Renal pelvis (tissue), 4 donors: Measurements from ENCODE around the gene TM9SF4. TPM values are rescaled to one million over a fixed set of nuclear protein-coding genes. Genes with fewer than 3 reads are reported as not detected.
A peak's percentile ranks its signal among the peaks of the same experiment; 100 is the strongest.
"Not testable (repeated sequence)": the region's sequence is repeated elsewhere in the genome, so short reads cannot be mapped to it uniquely, and the experiment has no call there.

Experiments used
- DNase-seq: peaks from one replicate; pipeline ENCODE4 v3.0.0-alpha.2; 2013
- polyA plus RNA-seq, 3 donors: library from polyadenylated mRNA; unstranded; fragments of 120-200 nt; gene quantifications; one replicate each; pipeline ENCODE4 v1.2.1, GENCODE V29; 2013; ENCODE audit not compliant: insufficient read length in 3 of 3

TM9SF4 gene
- polyA plus RNA-seq, 3 donors, result 66.6 to 73.9 (median 71.9) TPM

DNA sequence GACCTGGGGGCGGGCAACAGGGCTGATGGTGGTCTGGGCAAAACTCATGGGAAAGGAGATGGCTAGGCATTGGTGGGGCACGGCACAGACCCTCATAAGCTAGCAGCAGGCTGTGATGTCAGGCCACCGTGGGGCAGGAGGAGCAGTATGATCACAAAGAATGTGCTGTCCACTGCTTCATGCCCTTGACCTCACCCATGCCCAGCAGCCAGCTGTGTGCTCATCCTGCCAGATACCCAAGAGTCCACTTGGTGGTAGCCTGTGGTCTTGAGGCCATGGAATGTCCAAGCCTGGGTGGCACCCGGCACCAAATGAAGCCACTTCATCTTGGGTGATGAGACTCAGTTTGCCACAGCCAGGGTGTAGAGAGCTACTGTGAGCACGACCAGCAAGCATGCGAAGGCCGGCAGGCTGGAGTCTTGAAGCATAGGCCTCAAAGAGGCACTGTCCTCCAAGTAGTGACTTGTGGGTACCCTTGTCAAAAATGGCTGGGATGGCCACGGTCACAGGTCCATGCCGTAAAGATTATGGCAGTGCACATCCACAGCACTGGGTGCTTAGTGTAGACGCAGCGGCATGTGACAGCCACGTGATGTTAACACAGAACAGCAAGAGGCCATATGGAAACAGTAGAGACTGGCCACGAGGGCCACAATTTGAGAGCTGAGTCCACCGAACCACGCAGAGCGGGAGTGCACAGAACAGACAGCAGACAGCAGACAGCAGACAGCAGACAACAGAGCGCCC is 79.0 kb downstream of the TM9SF4 start:
- DNase-seq, result no peak

DNA sequence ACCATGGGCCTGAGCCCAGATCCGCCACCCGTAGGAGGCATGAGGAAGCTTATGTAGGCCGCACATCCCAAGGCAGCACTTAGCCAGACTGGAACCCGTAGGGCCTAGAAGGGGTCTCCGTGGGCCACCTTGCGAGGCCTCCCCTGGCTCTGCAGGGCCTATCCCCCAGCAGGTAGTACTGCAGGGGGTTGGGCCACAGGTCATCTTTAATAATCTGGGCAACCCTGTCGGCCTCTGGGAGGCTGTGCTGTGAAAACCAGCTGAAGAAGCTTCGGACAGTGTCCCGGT is 79.6 kb downstream of the TM9SF4 start:
- DNase-seq, result no peak

- peak; percentile 67 for DNase-seq
Measured at GRCh38 chr20:32189691-32190615, 80.4 kb downstream of the TM9SF4 start.

- no peak for DNase-seq
Measured at GRCh38 chr20:32190616-32191415, 81.3 kb downstream of the TM9SF4 start.

GRCh38 chr20:32191422-32191821 is 81.9 kb downstream of the TM9SF4 start:
- DNase-seq, result no peak

DNA sequence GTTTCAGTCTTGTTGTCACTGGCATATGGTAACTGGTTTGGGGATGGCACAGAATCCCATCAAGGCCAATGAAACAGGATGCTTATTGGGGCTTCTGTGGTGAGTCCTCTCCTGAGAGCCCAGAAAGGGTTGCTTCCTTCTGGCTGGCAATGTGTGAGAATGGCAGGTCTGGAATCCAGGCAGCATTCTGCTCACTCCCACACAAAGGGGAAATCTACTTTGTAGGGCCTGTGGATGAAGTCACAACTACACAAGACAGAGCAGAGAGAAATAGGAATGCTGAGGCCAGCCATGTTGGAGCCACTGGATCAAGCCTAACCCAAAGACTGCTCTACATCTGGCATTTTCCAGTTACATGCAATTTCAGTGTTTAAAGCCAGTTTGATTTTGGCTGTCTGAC is 82.4 kb downstream of the TM9SF4 start:
- DNase-seq, result no peak

DNA sequence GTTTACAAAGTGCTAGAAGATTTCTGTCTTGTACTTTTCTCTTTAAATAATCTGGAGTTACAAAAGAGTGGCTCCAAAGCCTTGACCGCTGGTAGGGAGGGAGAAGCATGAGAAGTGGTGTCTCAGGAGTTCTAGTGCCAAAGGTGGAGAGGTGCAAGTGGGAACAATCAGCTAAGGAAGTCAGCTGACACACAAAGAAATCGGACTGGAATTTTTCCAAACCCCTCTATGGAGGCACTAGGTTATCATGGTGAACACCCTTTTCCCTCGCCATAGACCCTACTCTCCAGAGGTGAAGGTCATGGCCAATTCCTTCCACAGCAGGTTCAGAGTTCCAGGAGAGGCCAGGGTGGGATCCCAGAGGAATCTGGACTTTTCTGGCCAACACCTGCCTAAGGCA is 83.2 kb downstream of the TM9SF4 start:
- DNase-seq, result no peak

GRCh38 chr20:32193336-32193735 is 83.8 kb downstream of the TM9SF4 start:
- not testable (repeated sequence) for DNase-seq

DNA sequence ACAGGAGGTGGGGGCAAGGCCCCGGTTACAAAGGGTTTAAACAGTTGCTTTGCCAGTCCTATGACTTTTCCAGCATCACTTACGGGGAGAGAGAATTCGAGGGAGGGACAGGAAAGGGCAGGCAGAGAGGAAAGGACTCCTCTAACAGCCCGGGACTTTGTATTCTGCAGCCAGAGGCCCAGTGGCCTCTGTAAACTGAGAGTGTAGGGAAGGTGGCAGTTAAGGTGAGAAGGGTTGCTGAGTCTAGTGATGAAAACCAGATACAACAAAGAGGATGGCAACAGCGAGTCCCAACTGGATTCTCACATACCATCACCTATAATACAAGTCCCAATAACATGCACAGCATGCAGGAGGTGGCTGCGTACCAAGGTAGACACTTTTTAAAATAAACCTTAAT is 84.5 kb downstream of the TM9SF4 start:
- DNase-seq, result no peak

GRCh38 chr20:32195581-32195980 is 86.1 kb downstream of the TM9SF4 start:
- no peak for DNase-seq

GRCh38 chr20:32196613-32197012 is 87.1 kb downstream of the TM9SF4 start:
- DNase-seq, result not testable (repeated sequence)

DNA sequence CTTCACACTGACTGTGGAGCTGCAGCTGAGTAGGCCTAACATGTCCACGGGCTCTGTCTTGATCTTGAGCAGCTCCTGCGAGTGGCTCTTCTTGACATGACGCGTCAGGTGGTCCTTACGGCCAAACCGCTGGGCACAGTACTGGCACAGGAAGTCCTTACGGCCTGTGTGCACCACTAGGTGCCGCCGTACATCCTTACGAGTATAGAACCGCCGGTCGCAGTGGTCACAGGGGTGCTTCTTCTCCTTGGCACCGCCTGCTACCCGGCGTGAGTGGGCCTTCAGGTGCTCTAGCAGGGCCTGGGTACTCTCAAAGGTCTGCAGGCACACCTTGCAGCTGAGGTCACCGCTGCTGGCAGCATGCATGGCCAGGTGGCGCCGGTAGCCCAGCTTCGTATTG is 87.6 kb downstream of the TM9SF4 start:
- not testable (repeated sequence) for DNase-seq

DNA sequence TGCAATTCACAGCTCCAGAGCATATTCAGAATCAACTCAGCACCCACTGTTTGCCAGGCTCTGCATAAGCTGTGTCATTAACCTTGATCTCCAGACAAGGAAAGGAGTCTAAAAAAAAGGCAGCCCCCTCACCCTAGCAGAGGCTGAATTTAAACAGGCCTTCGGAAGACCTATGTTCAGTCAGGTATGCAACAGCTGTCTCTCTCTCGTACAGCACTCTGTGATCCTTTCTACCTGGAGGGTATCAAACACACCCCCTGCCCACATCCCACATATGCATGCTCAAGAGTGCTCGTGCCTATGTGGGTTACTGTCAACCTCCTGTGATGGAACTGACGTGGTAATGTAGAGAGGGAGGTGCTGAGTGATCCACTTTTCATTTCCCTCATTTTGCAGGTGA is 89.5 kb downstream of the TM9SF4 start:
- DNase-seq, result no peak

- no peak for DNase-seq
Measured at GRCh38 chr20:32201296-32201976, 91.9 kb downstream of the TM9SF4 start.

- DNase-seq, result no peak
Measured at GRCh38 chr20:32201977-32202363, 92.5 kb downstream of the TM9SF4 start.

DNA sequence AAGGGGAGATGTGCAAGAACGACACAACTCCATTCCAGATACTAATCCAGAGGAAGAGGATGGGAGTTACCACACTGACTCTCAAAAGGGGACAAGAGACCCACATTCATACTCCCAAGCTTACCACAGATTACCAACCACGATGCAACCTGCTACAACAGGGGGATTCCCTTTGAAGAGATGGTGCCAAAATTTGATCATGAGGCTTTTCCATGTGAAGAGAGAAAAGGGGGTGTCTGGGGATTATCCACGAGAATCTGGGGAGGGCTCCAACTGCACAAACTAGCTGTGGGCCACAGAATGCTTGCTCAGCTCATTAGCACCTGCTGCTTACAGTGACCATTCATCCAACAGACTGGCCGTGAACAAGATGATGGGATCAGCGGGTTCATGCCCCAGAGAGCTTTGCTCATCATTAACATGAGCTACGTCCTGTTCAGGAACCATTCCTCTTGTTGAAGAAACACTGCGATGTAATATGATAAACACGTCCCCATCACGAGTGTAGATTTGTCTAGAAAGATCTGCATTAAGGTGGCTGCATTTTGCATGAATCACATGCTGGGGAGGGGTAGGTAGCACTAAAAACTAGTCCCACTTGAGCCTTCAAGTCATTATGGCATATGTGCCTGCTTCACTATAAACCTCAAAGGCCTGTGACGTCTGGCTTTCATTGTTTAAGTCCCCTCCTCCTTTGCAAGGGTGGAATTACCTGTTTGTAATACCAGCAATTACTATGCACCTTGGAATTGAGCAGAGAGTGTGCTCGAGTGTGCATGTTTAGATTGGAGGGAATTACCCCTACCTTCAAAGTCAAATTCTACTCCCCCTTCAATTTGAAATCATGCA is 94.1 kb downstream of the TM9SF4 start:
- peak; percentile 33 for DNase-seq

DNA sequence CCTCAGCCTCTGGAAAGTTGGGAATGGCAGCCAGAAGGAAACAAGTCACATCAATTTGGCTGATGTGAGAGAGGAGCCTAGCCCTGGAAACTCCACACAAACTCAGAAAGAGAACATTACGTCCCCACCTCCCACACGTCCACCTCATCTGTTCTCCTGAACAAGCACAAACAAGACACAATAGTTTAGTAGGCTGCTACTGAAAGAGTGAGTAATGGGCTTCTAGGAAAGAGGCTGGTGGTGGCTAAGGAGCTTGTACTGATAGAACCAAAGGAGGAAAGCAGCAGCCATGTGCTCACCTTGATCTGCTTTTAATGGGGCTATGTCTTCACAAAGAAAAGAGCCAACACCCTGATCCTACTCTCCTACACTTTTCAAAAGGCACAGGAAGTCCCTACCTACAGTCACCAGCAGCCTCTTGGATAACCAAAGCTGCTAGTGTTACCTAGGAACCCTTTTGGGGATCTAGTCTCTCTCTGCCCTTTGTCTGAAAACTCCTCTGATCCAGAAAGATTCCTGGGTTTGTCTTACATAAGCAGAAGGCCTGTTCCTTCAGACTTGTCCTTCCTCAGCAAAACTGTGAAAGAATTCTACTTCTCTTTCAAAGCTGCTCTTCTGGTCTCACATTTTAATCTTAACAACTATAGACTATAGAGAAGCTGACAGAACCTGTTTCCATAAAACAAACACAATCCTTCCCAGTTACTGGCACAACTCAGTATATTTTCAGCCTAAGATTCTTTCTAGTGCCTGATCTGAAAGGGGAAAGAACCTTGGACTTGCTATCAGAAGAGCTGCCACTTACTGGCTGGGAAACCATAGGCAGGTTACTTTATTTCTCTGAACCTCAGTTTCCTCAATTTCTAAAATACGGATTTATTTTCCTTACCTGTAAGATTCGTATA is 94.9 kb downstream of the TM9SF4 start:
- DNase-seq, result no peak

GRCh38 chr20:32205110-32205842 is 95.8 kb downstream of the TM9SF4 start:
- no peak for DNase-seq
